Measurements from ENCODE around the gene COX15. TPM values are rescaled to one million over a fixed set of nuclear protein-coding genes. Genes with fewer than 3 reads are reported as not detected.
"Not testable (repeated sequence)": the region's sequence is repeated elsewhere in the genome, so short reads cannot be mapped to it uniquely, and the experiment has no call there.

The COX15 gene
- 37.7 and 39.0 TPM in 2 replicates for total RNA-seq (2014; rRNA removed)
- polyA plus RNA-seq (2012) = 18.8 TPM

DNA sequence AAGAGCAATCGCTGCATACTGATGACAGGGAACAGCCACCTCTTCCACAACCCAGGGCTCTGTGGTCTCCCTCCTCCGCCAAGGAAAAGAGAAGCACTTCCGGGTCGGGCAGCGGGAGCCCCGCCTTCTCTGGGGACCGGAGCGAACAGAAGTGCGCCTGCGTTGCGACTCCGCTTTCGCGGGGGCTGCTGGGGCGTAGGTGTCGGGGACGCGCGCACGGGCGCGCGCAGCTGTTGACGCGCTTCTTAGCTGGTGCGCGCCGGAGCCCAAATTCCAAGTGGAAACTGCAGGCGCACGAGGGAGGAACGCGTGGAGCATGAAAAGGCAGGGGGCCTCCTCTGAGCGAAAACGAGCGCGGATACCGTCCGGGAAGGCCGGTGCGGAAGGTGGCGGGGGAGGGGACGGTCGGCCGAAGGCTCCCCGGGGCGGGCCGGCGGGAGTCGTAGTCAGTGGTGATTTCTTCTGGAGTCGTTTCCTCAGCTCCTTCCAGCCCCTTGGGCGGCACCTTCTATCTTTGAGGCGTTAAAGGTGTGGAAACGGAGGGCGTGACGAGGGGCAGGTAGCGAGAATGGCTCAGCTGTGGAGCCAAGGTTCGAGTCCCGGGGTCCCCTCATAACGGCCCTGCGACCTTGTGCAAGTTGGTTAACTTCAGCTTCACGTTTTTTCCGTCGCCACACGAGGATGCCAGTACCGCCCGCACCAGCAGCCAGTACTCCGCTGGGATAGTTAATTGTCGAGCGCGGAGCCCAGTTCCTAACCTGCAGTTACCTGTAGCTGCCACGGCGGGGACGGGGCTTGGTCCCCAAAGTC lies at the start of gene COX15, which contains the start of gene CUTC:
Gene COX15 (minus strand): TSS at position 95 of the 810 bp plus-strand sequence. CDS start 78 bp downstream, at position 17.
Gene CUTC (plus strand): TSS at position 202 of the 810 bp plus-strand sequence. CDS start 115 bp downstream, at position 317.
- peak; percentile 96 for DNase-seq (ENCODE audit: low read depth)

- peak; percentile 83 for DNase-seq (ENCODE audit: low read depth)
Observed at GRCh38 chr10:99779335-99779734, 47.4 kb upstream of the COX15 start.

GRCh38 chr10:99777918-99778714 lies 46.2 kb upstream of the COX15 start:
- DNase-seq (ENCODE audit: low read depth) = peak; percentile 24

DNA sequence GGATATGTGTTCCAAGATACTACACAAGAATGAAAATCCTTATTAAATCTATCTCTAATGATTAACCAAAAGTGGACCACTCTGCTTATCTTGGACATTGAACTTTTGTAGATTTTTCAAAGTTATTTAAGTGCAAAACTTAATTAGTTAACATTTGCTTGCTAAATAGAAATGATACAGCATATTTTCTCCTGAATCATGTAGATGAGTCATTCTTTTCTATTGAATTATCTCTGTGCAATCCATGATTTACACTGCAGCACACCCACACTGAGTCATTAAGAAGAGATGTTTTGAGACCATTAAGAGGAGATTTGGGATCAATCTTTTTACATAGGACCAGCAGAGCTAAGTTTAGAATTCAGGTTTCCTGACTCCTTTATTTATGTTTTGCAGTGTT lies 43.9 kb upstream of the COX15 start:
- DNase-seq (ENCODE audit: low read depth) = peak; percentile 89

- DNase-seq (ENCODE audit: low read depth) = no peak
Observed at GRCh38 chr10:99770408-99771045, 38.6 kb upstream of the COX15 start.

DNA sequence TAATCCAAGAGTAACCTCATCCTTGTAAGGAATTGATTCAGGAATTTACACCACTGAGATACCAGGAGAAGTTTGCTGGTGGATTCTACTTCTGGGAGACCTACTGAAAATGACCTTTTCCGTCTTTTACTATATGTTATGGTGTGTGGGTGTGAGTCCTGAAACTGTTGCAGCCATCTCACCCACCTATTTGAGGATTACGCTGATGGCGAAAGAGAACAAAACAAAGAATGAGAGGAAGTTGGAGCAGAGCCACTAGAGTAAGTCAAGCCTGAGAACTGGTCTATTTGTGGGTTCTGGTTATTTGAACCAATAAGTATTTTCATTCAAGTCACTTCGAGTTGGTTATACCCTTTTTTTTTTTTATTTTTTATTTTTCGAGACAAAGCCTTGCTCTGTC lies 37.8 kb upstream of the COX15 start:
- no peak for DNase-seq (ENCODE audit: low read depth)

DNA sequence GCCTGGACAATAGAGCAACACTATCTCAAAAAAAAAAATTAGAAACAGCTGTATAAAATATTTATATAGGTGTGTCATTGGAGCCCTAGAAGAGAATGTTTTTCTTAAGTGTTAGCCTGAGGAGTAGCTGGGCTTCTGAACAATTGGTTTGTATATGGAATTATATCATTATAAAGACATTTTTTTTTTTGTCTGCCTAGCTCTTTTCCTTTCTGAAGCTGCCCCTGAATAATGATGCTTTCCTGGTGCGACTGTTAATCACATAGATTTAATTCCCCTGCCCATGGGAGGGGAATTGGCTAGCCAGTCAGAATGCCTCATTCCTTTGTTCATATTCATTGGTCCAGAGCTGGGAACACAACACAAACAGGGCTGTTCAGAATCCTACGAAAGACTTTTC lies 36.6 kb upstream of the COX15 start:
- DNase-seq (ENCODE audit: low read depth) = peak; percentile 22

GRCh38 chr10:99767901-99768300 lies 36.0 kb upstream of the COX15 start:
- DNase-seq (ENCODE audit: low read depth) = no peak

DNA sequence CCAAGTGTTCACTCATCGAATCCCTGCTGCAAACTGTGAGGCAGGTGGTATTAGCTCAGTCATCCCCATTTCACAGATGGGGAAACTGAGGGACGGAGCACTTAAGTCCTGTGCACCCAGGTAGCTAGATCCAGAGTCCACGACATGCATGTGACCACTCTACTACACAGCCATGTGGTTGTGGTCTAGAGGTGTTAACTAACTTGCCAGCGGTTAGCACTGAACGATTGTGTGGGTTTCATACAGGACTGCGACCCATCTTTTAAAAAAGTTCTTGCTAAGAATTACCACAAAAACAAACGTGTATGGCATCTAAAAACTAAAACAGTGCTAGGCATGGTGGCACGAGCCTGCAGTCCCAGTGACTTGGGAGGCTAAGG lies 34.4 kb upstream of the COX15 start:
- DNase-seq (ENCODE audit: low read depth) = no peak

DNA sequence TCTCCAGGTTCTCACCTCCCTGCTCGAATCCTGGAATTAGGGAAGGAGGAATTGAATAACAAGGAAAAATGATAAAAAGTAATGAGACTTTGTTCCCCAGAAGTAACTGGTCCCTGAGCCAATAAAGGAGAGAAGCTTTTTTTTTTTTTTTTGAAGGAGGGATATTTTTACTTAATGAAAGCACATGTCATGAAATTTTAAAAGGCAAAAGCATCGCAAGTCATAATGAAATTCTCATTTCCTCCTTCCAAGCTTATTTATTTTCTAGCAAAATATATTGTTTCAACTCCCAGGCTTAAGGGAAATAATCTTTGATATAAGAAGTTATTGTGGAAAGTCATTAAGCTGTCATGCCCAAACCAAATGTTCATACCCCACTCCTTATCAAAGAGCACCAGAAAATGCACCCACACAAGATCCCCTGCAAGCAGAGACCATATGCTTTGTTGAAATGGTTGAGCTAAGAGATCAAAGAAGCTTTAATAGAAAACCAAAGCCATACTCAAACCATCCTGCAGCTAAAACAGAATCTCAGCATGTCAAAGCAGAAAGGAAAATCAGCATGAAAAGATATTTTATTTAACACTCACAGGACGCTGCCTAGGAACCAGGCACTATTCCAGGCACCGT lies 33.9 kb upstream of the COX15 start:
- no peak for DNase-seq (ENCODE audit: low read depth)

- DNase-seq (ENCODE audit: low read depth) = no peak
Observed at GRCh38 chr10:99761365-99761764, 29.4 kb upstream of the COX15 start.

DNA sequence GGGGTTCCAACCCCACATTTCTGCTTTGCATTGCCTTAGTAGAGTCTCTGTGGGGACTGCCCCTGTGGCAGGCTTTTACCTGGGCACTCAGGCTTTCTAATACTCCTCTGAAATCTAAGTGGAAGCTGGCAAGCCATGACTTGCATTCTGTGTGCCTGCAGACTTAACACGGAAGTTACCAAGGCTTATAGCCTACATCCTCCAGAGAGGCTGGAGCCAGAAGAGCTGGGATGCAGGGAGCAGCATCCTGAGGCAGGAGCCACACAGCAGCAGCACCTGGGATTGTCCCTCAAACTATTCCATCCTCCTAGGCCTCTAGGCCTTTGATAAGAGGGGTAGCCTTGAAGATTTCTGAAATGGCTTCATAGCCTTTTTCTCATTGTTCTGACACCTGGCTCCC lies 28.4 kb upstream of the COX15 start:
- DNase-seq (ENCODE audit: low read depth) = no peak

- DNase-seq (ENCODE audit: low read depth) = peak; percentile 63
Observed at GRCh38 chr10:99758211-99758891, 26.4 kb upstream of the COX15 start.

DNA sequence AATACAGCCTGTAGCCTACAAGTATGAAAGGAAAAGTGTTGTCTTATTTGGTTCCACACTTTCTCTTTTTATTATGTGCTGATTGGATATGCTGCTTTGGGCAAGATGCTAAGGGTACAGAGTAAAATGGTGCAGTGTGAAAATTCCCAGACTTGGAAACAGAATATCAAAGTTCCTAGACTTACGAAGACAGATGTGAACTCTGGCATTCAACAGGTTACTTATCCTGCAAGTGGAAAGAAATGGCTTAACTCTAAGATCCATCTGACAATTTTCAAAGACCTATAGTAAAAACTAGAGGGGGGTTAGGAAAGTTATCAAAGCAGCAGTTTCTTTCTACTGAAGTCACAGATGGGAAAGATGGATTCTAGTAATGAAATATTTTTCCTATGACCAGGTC lies 24.2 kb upstream of the COX15 start:
- DNase-seq (ENCODE audit: low read depth) = no peak

DNA sequence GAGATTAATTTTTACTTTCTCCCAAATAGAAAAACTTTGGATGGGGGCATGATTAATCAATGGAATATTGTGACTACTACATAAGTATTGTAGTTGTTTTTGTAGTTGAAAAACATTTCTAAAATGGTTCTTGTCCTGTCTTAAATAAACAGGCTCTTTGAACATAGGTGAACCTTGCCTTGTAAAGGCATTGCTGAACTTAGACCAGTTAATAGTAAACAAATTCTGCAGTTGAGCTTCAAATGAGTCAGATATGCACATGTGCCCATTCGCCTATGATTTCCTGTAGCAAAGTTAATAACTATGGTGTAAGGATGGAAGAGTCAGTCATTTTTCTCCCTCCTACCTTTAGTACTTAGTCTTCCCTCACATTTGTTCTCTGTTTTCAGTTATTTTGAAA lies 22.7 kb upstream of the COX15 start:
- DNase-seq (ENCODE audit: low read depth) = no peak

DNA sequence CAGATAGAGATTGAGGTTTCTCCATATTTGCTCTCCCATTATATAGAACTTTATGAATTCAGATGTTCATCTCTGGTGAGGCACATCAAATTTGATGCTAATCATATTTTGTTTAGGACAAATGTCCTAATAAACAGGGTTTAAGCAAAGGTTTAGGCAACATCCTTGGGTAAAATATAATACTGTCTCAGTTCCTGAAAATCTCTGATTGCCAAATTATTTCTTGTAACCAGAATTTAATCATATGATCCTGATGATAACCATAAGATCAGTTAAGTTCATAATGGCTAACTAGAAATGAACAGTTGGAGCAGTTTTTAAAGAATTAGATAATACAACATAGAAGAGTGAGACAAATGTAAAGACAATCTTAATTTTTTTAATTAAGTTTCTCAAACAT lies 18.7 kb upstream of the COX15 start:
- DNase-seq (ENCODE audit: low read depth) = no peak

DNA sequence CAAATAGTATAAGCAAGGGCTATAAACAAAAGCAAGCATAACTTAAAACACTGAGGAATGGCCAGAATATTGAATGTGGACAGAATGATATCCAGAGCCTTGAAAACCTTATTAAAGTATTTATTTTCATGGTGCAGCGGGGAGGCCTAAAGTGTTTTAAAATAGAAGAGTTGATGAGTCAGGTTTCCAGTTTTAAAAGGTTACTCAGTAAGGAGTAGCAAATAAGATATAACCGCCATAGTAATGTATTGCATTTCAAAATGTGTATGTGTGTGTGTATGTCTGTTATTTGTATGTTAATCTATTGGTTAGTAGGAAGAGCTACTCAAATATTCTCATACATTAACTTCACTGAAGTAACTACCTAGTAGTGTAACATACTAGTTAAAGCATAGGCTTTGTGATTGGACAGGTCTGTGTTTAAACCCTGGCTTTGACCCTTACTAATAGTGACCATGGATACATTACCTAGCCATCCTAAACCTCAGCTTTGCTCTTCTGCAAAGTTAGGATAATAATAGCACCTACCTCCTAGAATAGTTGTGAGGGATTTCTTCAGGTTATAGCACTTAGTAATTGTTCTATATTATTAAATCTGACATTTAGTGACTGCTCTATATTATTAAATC lies 17.0 kb upstream of the COX15 start:
- DNase-seq (ENCODE audit: low read depth) = no peak

GRCh38 chr10:99746166-99746565 lies 14.2 kb upstream of the COX15 start:
- not testable (repeated sequence) for DNase-seq (ENCODE audit: low read depth)

GRCh38 chr10:99743841-99744240 lies 11.9 kb upstream of the COX15 start:
- no peak for DNase-seq (ENCODE audit: low read depth)

DNA sequence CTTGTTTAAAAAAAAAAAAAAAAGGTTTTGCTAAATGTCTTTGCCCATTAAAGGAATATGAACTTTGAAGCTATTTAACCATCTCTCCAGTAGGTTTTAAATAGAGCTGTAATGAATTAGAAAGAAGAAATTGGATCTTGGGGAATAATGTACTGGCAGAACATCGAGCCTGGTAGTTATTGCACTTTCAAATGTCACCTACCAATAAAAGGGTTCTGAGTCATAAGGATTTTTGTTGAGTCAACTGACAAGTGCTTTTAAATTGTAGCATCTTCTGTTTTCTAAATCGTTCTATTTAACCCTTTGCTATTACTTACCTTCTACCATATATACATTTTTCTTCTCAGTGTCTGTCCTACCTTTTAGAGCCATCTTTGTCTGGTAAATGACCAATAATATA lies 10.8 kb upstream of the COX15 start:
- peak; percentile 65 for DNase-seq (ENCODE audit: low read depth)

DNA sequence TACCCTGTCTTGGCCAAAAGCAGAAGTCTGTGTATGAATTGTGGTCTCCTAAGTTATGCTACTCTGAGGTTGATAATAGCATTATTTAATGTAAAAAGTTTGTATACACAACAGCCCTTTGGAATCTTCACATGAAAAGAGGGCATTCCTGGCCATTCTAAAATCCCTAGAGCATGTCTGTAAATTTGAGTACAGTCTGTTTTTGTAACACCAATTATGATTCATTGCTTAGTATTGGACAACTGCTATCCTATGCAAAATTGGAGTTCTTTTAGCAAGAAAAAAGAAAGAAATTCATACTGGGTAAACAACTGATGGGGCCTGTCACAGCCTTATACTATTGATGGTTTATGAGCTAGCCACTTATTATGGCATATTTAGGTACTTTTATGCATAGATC lies 10.3 kb upstream of the COX15 start:
- DNase-seq (ENCODE audit: low read depth) = peak; percentile 78

Data from LHCN-M2 (cell line).